HG03342 (cell line): ENCODE data around the gene KCNN3.
A peak's percentile ranks its signal among the peaks of the same experiment; 100 is the strongest.

Experiments
- ATAC-seq: cut with Tn5 transposase; IDR thresholded peaks from one replicate; pipeline ENCODE4 v1.9.1; 2021; ENCODE audit warnings: mild to moderate bottlenecking, moderate library complexity; ENCODE audit not compliant: unreplicated experiment

Gene KCNN3

DNA sequence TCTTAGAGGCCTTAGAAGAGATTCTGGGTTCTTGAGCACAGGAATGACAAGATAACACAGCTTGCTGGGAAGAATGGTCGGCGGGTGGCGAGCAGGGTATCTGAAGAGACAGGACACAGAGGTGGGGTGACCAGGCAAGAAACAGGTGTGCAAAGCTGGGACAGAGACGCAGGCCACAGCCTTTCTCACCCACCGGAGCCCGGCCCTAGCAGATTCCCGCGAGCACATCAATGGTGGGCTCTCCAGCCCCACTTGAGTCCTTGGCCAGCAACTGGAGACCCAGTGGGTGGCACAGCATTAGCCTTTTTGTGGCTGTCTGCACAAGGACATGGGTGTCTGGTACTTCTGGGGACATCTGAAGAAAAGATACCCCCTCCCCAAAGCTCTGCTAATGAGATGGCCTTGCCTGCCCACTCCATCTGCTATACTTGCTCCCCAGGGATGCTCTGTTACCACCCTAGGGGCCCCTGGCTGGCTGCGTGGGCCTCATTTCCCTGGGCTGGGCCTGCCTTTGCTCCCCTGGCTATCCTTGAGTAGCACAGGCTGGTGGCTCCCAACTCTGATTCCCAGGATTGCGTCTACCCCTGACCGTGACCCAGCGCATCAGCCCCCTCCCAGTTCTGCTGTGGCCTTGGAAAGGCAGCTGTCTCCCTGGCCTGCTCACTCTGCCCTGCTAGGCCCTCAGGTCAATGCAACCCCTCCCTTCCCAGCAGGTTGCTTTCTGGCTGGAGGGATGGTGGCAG is 134.8 kb downstream of the KCNN3 start:
- ATAC-seq: no peak

DNA sequence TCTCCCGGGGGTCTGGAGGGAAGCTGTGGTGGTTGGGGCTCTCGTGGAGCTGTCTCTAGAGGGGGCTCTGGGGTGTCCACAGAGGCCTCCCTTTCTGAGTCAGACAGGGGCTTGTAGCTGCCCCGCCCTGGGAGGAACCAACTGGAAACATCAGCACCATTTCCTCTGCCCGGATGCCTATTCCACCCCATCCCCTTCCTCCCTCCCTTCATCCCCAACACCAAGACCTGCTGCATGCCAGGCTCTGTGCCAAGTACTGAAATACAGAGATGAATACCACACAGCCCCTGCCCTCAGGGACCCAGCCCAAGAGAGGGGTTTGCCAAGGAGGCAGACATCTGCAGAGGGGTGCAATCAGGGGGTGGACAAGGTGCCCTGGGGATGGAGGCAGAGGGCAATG is 136.5 kb downstream of the KCNN3 start:
- ATAC-seq: no peak

- no peak for ATAC-seq
Observed at GRCh38 chr1:154730986-154731489, 139.0 kb downstream of the KCNN3 start.

- ATAC-seq: no peak
Observed at GRCh38 chr1:154730259-154730658, 139.8 kb downstream of the KCNN3 start.

GRCh38 chr1:154729577-154729976 is 140.5 kb downstream of the KCNN3 start:
- no peak for ATAC-seq

GRCh38 chr1:154729031-154729442 is 141.0 kb downstream of the KCNN3 start:
- no peak for ATAC-seq

DNA sequence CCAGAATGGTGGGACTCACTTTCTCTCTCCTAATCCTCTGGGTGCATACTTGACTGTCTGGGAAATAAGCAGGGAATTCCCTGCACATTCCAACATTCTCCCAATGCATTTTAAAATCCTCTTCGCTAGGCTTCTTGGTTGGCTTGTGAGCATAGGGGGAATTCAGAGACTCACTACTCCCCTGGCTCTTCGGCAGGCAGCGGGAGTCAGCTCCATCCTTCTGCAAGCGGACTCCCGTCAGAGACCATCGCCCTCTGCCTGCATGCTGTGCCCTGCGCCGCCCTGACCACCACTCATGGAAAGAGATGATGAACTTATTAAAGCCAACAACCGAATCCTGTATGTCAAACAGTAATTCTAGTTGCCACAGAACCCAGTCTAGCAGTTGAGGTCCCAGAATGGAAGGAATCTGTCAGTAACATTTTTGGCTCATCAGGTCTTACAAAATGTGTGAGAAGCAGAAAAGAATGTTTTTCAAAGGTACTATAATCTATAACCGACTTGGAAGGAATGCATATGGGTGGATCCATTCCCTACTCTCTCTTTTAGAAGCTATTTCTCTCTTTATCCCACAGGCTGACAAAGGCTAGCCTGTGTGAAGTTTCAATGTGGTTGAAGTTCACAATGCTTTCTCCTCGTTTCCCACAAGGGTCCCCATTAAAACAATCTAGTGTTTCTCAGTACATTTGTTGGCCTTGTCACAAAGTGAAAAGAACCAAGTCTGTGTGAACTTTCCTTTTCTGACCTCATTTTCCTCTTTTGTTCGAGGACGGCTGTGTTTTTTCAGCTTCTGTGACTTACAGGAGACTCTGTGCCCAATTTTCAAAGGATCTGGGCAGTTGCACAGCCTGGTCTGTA is 143.0 kb downstream of the KCNN3 start:
- ATAC-seq: no peak

GRCh38 chr1:154726443-154726842 is 143.6 kb downstream of the KCNN3 start:
- no peak for ATAC-seq

DNA sequence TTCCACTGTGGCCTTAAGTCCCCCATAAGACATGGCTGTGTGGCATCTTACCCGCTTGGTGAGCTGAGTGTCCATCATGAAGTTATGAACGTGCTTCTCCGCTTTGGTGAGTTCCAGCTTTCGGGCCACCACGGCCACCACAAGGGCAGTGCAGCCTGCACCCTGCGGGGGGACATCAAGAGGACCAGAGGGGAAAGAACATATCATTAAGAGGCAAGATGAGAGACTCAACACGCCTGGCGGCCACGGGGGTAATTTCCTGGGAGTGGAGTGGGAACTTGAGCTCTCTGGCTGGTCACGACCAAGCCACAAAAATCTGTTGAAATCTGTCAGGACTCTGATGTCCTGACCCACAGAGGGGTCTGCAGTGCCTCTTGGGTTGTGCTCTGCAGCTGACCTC is 144.2 kb downstream of the KCNN3 start:
- ATAC-seq: no peak

DNA sequence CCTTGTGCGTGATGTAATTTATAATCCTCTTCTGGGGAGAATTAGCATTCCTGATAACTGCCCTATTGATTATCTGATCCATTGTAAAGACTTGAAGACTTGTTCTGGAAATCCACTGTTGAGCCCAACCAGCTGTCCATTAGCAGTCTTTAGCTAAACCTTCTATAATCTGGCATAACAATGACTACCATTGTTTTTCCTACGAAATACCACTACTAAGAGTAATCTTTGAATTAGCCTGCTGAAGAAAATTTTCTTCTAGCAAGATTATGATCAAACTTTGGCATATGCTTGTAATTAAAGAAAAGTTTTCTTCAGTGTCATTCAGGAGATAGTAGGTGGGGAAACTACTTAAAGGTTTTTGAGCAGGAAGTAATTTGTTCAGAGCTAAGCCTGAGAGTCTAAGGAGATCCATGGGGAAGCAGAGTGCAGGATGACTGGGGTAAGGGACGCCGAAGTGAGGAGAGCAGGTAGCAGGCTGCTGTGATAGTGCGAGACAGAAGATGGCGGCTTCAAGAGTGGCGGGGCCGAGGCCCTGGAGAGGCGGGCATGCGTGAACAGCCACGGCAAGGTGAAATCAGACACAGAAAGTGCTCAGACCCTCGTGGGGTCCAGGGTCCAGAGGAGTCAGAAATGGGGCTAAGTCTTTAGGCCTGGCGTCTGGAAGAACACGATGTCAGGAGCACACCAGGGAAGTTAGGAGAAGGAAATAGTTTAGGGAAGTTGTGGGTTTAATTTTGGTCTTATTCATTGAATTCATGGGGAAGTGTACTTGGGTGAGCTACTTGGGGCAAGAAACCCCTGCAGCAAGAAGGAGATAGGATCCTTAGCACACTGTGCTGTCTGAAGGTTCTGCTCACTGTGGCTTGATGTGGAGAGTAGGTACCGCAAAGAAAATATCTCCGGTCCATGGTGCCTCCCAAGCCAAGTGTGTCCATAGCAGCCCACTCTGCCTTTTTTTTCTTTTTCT is 149.5 kb downstream of the KCNN3 start:
- no peak for ATAC-seq

- no peak for ATAC-seq
Observed at GRCh38 chr1:154719586-154720327, 150.3 kb downstream of the KCNN3 start.

GRCh38 chr1:154718566-154718965 is 151.5 kb downstream of the KCNN3 start:
- ATAC-seq: no peak

GRCh38 chr1:154717528-154717924 is 152.6 kb downstream of the KCNN3 start:
- ATAC-seq: no peak

- ATAC-seq: no peak
Observed at GRCh38 chr1:154716614-154717527, 153.2 kb downstream of the KCNN3 start.

- peak; percentile 44 for ATAC-seq
Observed at GRCh38 chr1:154716011-154716410, 154.1 kb downstream of the KCNN3 start.

- no peak for ATAC-seq
Observed at GRCh38 chr1:154715385-154715784, 154.7 kb downstream of the KCNN3 start.

DNA sequence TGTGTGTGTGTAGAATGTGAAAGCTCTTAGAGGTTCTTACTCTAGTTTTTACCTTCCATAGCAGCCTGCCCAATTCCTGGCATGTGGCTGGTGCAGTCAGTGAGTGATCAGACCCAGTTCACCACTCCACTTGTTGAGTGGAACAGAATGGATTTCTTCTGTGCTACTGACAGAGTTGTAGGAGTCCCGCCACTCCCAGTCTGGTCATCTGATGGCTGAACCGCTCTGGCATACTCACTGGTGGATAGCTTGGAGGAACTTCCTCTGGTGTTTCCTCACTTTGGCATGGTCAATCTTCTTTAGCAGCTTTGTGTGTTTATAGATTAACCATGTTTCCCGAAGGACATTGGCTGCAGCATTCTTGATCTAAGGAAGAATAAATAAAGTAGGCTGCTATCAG is 155.4 kb downstream of the KCNN3 start:
- no peak for ATAC-seq

DNA sequence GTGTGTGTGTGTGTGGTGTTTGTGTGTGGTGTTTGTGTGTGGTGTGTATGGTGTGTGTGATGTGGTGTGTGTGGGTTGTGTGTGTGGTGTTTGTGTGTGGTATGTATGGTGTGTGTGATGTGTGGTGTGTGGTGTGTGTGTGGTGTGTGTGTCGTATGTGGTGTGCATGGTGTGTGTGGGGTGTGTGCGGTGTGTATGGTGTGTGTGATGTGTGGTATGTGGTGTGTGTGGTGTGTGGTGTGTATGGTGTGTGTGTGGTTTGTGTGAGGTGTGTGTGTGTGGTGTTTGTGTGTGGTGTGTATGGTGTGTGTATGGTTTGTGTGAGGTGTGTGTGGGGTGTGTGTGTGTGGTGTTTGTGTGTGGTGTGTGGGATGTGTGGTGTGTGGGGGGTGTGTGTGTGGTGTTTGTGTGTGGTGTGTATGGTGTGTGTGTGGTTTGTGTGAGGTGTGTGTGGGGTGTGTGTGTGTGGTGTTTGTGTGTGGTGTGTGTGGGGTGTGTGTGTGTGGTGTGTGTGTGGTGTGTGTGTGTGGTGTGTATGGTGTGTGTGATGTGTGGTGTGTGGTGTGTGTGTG is 155.9 kb downstream of the KCNN3 start:
- no peak for ATAC-seq

GRCh38 chr1:154713005-154713404 is 157.1 kb downstream of the KCNN3 start:
- no peak for ATAC-seq
